ENCODE data around the gene SYNE1.

The SYNE1 gene

GRCh38 chr6:152420696-152421095 lies 216.5 kb downstream of the SYNE1 start:
- H3K9me3 ChIP-seq (ENCODE audit: control insufficient read depth, low read length), result no peaks in the 10 kb centered on the region
- H3K4me1 ChIP-seq (ENCODE audit: control insufficient read depth, insufficient read depth, low read length, poor library complexity, severe bottlenecking), result no peaks in the 10 kb centered on the region
- H3K4me3 ChIP-seq (ENCODE audit: insufficient read depth, low read depth, low read length, poor library complexity, severe bottlenecking), result no peak overlapping the region
- DNase-seq, result no peak
- no peaks in the 10 kb centered on the region for H3K36me3 ChIP-seq (ENCODE audit: control insufficient read depth, insufficient read depth, low read length)
- H3K27me3 ChIP-seq (replicated peaks; ENCODE audit: control insufficient read depth, insufficient read depth, low read length, poor library complexity, severe bottlenecking), result no peaks in the 10 kb centered on the region
- no peak overlapping the region for H3K27ac ChIP-seq (ENCODE audit: insufficient read depth, low read length, poor library complexity, severe bottlenecking)

- no peak overlapping the region for H3K27ac ChIP-seq (ENCODE audit: insufficient read depth, low read length, poor library complexity, severe bottlenecking)
- no peaks in the 10 kb centered on the region for H3K27me3 ChIP-seq (replicated peaks; ENCODE audit: control insufficient read depth, insufficient read depth, low read length, poor library complexity, severe bottlenecking)
- no peaks in the 10 kb centered on the region for H3K36me3 ChIP-seq (ENCODE audit: control insufficient read depth, insufficient read depth, low read length)
- no peak for DNase-seq
- H3K4me1 ChIP-seq (ENCODE audit: control insufficient read depth, insufficient read depth, low read length, poor library complexity, severe bottlenecking), result no peaks in the 10 kb centered on the region
- H3K9me3 ChIP-seq (ENCODE audit: control insufficient read depth, low read length), result no peaks in the 10 kb centered on the region
- no peak overlapping the region for H3K4me3 ChIP-seq (ENCODE audit: insufficient read depth, low read depth, low read length, poor library complexity, severe bottlenecking)
Observed at GRCh38 chr6:152418551-152418950, 218.6 kb downstream of the SYNE1 start.

GRCh38 chr6:152416652-152417051 lies 220.5 kb downstream of the SYNE1 start:
- Histone ChIP-seq H3K27ac (ENCODE audit: insufficient read depth, low read length, poor library complexity, severe bottlenecking) (no peak overlapping the region), H3K9me3 (ENCODE audit: control insufficient read depth, low read length) (no peaks in the 10 kb centered on the region), H3K27me3 (replicated peaks; ENCODE audit: control insufficient read depth, insufficient read depth, low read length, poor library complexity, severe bottlenecking) (no peaks in the 10 kb centered on the region), H3K4me1 (ENCODE audit: control insufficient read depth, insufficient read depth, low read length, poor library complexity, severe bottlenecking) (no peaks in the 10 kb centered on the region), H3K4me3 (ENCODE audit: insufficient read depth, low read depth, low read length, poor library complexity, severe bottlenecking) (no peak overlapping the region), H3K36me3 (ENCODE audit: control insufficient read depth, insufficient read depth, low read length) (no peaks in the 10 kb centered on the region)
- no peak for DNase-seq

- H3K4me1 ChIP-seq (ENCODE audit: control insufficient read depth, insufficient read depth, low read length, poor library complexity, severe bottlenecking), result no peaks in the 10 kb centered on the region
- H3K9me3 ChIP-seq (ENCODE audit: control insufficient read depth, low read length), result no peaks in the 10 kb centered on the region
- no peak for DNase-seq
- H3K27ac ChIP-seq (ENCODE audit: insufficient read depth, low read length, poor library complexity, severe bottlenecking), result no peak overlapping the region
- no peaks in the 10 kb centered on the region for H3K36me3 ChIP-seq (ENCODE audit: control insufficient read depth, insufficient read depth, low read length)
- H3K27me3 ChIP-seq (replicated peaks; ENCODE audit: control insufficient read depth, insufficient read depth, low read length, poor library complexity, severe bottlenecking), result no peaks in the 10 kb centered on the region
- H3K4me3 ChIP-seq (ENCODE audit: insufficient read depth, low read depth, low read length, poor library complexity, severe bottlenecking), result no peak overlapping the region
Observed at GRCh38 chr6:152404936-152405595, 232.1 kb downstream of the SYNE1 start.

GRCh38 chr6:152404086-152404857 lies 232.9 kb downstream of the SYNE1 start:
- Histone ChIP-seq H3K4me3 (ENCODE audit: insufficient read depth, low read depth, low read length, poor library complexity, severe bottlenecking) (no peak overlapping the region), H3K9me3 (ENCODE audit: control insufficient read depth, low read length) (no peaks in the 10 kb centered on the region), H3K27ac (ENCODE audit: insufficient read depth, low read length, poor library complexity, severe bottlenecking) (no peak overlapping the region), H3K27me3 (replicated peaks; ENCODE audit: control insufficient read depth, insufficient read depth, low read length, poor library complexity, severe bottlenecking) (no peaks in the 10 kb centered on the region), H3K4me1 (ENCODE audit: control insufficient read depth, insufficient read depth, low read length, poor library complexity, severe bottlenecking) (no peaks in the 10 kb centered on the region), H3K36me3 (ENCODE audit: control insufficient read depth, insufficient read depth, low read length) (no peaks in the 10 kb centered on the region)
- no peak for DNase-seq

GRCh38 chr6:152402791-152403190 lies 234.4 kb downstream of the SYNE1 start:
- DNase-seq, result no peak
- H3K36me3 ChIP-seq (ENCODE audit: control insufficient read depth, insufficient read depth, low read length), result no peaks in the 10 kb centered on the region
- no peaks in the 10 kb centered on the region for H3K4me1 ChIP-seq (ENCODE audit: control insufficient read depth, insufficient read depth, low read length, poor library complexity, severe bottlenecking)
- H3K4me3 ChIP-seq (ENCODE audit: insufficient read depth, low read depth, low read length, poor library complexity, severe bottlenecking), result no peak overlapping the region
- H3K9me3 ChIP-seq (ENCODE audit: control insufficient read depth, low read length), result no peaks in the 10 kb centered on the region
- no peak overlapping the region for H3K27ac ChIP-seq (ENCODE audit: insufficient read depth, low read length, poor library complexity, severe bottlenecking)
- H3K27me3 ChIP-seq (replicated peaks; ENCODE audit: control insufficient read depth, insufficient read depth, low read length, poor library complexity, severe bottlenecking), result no peaks in the 10 kb centered on the region

- H3K27ac ChIP-seq (ENCODE audit: insufficient read depth, low read length, poor library complexity, severe bottlenecking), result no peak overlapping the region
Observed at GRCh38 chr6:152401978-152402377, 235.2 kb downstream of the SYNE1 start.

DNA sequence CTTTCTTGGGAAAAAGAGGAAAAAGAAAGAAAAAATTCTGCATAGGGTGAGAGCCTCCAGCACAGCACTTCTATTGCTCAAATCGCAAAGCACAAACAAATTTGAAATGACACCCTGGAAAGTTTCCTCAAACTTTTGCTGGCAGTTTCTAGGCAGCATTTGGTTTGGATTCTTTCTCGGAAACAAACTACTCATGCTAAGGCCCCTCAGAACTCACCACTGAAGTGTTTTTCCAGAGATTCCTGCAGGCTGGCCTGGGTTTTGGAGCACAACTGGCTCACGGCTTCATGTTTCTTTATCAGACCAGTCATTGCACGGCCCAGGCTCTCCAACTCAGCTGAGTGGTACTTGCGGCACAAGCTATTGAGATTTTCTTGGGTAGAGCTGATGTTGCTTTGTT lies 237.8 kb downstream of the SYNE1 start:
- Histone ChIP-seq H3K36me3 (ENCODE audit: control insufficient read depth, insufficient read depth, low read length) (no peaks in the 10 kb centered on the region), H3K4me1 (ENCODE audit: control insufficient read depth, insufficient read depth, low read length, poor library complexity, severe bottlenecking) (no peaks in the 10 kb centered on the region), H3K4me3 (ENCODE audit: insufficient read depth, low read depth, low read length, poor library complexity, severe bottlenecking) (no peak overlapping the region), H3K9me3 (ENCODE audit: control insufficient read depth, low read length) (no peaks in the 10 kb centered on the region), H3K27me3 (replicated peaks; ENCODE audit: control insufficient read depth, insufficient read depth, low read length, poor library complexity, severe bottlenecking) (no peaks in the 10 kb centered on the region), H3K27ac (ENCODE audit: insufficient read depth, low read length, poor library complexity, severe bottlenecking) (no peak overlapping the region)
- DNase-seq, result no peak

More at GRCh38 chr6:152401978-152402377, 235.2 kb downstream of the SYNE1 start:
- H3K9me3 ChIP-seq (ENCODE audit: control insufficient read depth, low read length), result no peaks in the 10 kb centered on the region
- no peak overlapping the region for H3K4me3 ChIP-seq (ENCODE audit: insufficient read depth, low read depth, low read length, poor library complexity, severe bottlenecking)
- H3K4me1 ChIP-seq (ENCODE audit: control insufficient read depth, insufficient read depth, low read length, poor library complexity, severe bottlenecking), result no peaks in the 10 kb centered on the region
- no peaks in the 10 kb centered on the region for H3K27me3 ChIP-seq (replicated peaks; ENCODE audit: control insufficient read depth, insufficient read depth, low read length, poor library complexity, severe bottlenecking)
- no peak for DNase-seq
- H3K36me3 ChIP-seq (ENCODE audit: control insufficient read depth, insufficient read depth, low read length), result no peaks in the 10 kb centered on the region

DNA sequence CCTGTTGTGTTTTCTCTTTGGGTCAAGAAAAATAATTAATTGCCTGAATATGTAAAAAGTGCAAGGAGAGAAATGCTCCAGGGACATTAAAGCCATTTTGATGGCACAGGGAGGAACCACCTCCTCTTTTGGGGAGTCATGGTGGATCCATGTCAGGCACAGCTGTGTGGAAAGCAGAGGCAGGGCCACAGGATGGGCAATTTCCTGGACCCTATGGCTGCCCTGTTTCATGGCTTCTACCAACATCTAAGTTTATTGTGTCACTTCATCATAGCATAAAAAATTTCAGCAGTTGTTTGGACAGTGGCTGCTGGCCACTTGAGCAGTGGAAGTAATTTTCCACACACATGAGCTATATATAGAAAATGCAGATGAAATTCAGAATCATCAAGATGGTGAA lies 238.2 kb downstream of the SYNE1 start:
- Histone ChIP-seq H3K9me3 (ENCODE audit: control insufficient read depth, low read length) (no peaks in the 10 kb centered on the region), H3K27me3 (replicated peaks; ENCODE audit: control insufficient read depth, insufficient read depth, low read length, poor library complexity, severe bottlenecking) (no peaks in the 10 kb centered on the region), H3K4me1 (ENCODE audit: control insufficient read depth, insufficient read depth, low read length, poor library complexity, severe bottlenecking) (no peaks in the 10 kb centered on the region), H3K36me3 (ENCODE audit: control insufficient read depth, insufficient read depth, low read length) (no peaks in the 10 kb centered on the region), H3K27ac (ENCODE audit: insufficient read depth, low read length, poor library complexity, severe bottlenecking) (no peak overlapping the region), H3K4me3 (ENCODE audit: insufficient read depth, low read depth, low read length, poor library complexity, severe bottlenecking) (no peak overlapping the region)
- DNase-seq, result no peak

- Histone ChIP-seq H3K27ac (ENCODE audit: insufficient read depth, low read length, poor library complexity, severe bottlenecking) (no peak overlapping the region), H3K4me1 (ENCODE audit: control insufficient read depth, insufficient read depth, low read length, poor library complexity, severe bottlenecking) (no peaks in the 10 kb centered on the region), H3K9me3 (ENCODE audit: control insufficient read depth, low read length) (no peaks in the 10 kb centered on the region), H3K36me3 (ENCODE audit: control insufficient read depth, insufficient read depth, low read length) (no peaks in the 10 kb centered on the region), H3K27me3 (replicated peaks; ENCODE audit: control insufficient read depth, insufficient read depth, low read length, poor library complexity, severe bottlenecking) (no peaks in the 10 kb centered on the region), H3K4me3 (ENCODE audit: insufficient read depth, low read depth, low read length, poor library complexity, severe bottlenecking) (no peak overlapping the region)
- DNase-seq, result no peak
Observed at GRCh38 chr6:152398316-152398715, 238.8 kb downstream of the SYNE1 start.

All from effector memory CD4-positive, alpha-beta T cell (primary cell).